ENCODE data around the gene CDHR3. TPM values are rescaled to one million over a fixed set of nuclear protein-coding genes. Genes with fewer than 3 reads are reported as not detected.
"Not testable (repeated sequence)": the region's sequence is repeated elsewhere in the genome, so short reads cannot be mapped to it uniquely, and the experiment has no call there.

CDHR3 gene
- total RNA-seq, 1 donor = 4.4 TPM

DNA sequence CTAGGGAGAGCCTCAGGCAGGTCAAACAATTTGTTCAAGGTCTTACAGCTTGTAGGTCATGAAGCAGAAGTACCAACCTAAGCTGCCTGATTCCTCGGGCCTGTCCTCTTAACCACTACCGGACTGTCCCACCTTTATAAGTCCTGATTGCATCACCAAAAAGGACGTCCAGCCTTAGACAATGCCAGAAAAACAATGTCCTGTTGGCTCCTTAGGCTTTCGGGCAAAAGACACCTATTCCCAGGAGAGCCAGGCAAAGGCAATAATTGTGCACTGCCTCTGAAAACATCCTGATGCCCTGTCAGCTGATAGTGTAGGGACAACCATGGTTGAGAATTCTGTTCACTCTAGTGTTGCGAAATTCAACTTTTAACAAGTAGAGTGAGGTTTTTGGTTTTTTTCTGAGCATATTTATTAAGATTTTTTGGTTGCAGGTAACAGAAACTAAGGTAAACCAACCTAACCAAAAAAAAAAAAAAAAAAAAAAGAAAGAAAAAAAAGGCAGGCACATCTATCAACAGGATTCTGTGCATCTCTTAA lies 40.5 kb downstream of the CDHR3 start:
- Histone ChIP-seq H3K4me3 (ENCODE audit: low read length) (no peak overlapping the region), H3K27me3 (ENCODE audit: insufficient read depth, low read length) (no peaks in the 10 kb centered on the region), H3K9me3 (ENCODE audit: low read depth, low read length) (no peaks in the 10 kb centered on the region), H3K4me1 (ENCODE audit: insufficient read depth, low read length) (no peaks in the 10 kb centered on the region)

DNA sequence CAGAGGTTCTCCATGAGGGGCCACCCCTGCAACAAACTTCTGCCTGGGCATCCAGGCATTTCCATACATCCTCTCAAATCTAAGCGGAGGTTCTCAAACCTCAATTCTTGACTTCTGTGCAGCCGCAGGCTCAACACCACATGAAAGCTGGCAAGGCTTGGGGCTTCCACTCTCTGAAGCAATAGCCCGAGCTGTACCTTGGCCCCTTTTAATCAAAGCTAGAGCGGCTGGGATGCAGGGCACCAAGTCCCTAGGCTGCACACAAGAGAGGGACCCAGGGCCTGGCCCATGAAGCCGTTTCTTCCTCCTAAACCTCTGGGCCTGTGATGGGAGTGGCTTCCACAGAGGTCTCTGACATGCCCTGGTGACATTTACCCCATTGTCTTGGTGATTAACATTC lies 43.8 kb downstream of the CDHR3 start:
- Histone ChIP-seq H3K4me3 (ENCODE audit: low read length) (no peak overlapping the region), H3K27me3 (ENCODE audit: insufficient read depth, low read length) (no peaks in the 10 kb centered on the region), H3K4me1 (ENCODE audit: insufficient read depth, low read length) (peaks cover 14% of the 10 kb centered on the region), H3K9me3 (ENCODE audit: low read depth, low read length) (no peaks in the 10 kb centered on the region)

DNA sequence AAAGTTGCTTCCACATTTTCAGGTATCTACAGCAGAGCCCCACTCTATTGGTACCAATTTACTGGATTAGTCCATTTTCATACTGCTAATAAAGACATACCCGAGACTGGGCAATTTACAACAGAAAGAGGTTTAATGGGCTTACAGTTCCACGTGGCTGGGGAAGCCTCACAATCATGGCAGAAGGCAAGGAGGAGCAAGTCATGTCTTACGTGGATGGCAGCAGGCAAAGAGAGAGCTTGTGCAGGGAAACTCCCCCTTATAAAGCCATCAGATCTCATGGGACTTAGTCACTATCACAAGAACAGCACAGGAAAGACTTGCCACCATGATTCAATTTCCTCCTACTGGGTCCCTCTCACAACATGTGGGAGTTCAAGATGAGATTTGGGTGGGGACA lies 44.7 kb downstream of the CDHR3 start:
- H3K4me1 ChIP-seq (ENCODE audit: insufficient read depth, low read length) = peaks cover 14% of the 10 kb centered on the region
- H3K9me3 ChIP-seq (ENCODE audit: low read depth, low read length); H3K27me3 ChIP-seq (ENCODE audit: insufficient read depth, low read length); H3K4me3 ChIP-seq (ENCODE audit: low read length): not testable (repeated sequence)

DNA sequence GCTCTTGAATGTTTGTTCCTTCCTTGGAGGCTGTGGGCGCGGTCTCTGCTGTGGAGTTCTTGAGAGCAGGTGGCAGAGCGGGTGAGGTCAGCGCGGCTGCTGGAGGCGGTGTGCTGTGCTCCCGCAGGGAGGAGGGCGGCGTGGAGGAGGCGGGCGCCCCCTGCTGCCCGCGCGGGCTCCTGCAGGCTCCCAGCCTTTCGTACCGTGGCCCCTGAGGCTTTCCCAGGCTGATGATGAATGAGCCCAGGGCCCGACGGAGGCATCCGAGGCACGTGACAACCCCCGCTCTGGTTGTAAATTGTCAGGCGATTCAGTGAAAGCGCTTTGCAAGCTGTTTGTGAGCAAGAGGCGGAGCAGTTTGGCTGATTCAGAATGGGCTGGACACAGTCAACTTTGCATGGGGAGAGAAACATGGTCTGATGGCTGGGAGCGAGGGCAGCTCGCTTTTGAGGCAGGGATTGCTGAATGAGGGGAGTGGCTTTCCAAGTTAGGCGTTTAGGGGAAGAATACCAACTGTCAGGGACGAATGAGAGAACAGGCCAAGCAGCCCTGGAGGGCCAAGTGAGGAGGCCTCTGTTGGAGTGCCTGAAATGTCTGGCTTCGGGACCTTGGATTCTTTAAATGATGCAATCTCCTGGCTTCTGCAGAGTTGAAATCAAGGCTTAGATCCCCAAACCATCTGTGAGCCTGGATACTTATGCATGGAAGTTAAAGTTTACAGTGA lies 46.6 kb downstream of the CDHR3 start:
- Histone ChIP-seq H3K27me3 (ENCODE audit: insufficient read depth, low read length) (no peaks in the 10 kb centered on the region), H3K4me1 (ENCODE audit: insufficient read depth, low read length) (peaks cover 14% of the 10 kb centered on the region), H3K9me3 (ENCODE audit: low read depth, low read length) (no peaks in the 10 kb centered on the region), H3K4me3 (ENCODE audit: low read length) (no peak overlapping the region)

DNA sequence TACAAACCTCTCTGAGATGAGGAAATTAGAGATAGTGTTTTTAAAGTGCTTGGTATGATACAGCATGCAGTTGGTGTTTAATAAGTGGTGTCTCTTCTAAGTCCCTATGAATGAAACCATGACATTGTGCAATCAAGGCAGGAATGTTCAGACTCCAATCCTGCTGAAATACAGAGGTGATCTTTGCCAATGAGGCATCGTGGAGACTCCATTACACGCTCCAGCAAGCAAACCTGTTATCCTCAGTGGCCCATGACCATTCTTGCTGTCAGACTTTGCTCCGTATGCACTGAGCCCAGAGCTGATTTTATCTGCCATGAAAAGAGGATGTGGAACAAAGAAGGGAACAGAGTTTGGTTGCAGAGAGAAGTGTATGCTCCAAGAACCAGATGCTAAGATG lies 47.3 kb downstream of the CDHR3 start:
- Histone ChIP-seq H3K9me3 (ENCODE audit: low read depth, low read length) (no peaks in the 10 kb centered on the region), H3K4me1 (ENCODE audit: insufficient read depth, low read length) (peaks cover 17% of the 10 kb centered on the region), H3K27me3 (ENCODE audit: insufficient read depth, low read length) (no peaks in the 10 kb centered on the region), H3K4me3 (ENCODE audit: low read length) (no peak overlapping the region)

DNA sequence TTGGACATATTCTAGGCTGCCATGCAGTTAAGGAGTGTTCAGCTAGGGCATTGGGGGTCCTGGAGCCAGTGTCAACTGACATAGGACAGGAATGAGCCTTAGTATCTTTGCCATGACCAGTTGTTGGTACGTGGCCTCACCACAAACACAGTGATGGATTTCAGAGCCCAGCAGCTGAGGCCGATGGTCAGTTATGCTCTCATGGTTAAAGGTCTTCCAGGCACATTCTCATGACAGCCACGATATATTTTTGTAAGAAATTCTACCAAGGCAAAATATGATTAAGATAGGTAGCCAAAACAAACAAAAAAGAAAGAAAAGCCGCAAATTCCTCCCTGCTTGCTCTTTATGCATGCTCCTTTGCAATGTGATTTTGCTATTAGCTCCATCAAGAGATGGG lies 47.8 kb downstream of the CDHR3 start:
- Histone ChIP-seq H3K4me3 (ENCODE audit: low read length) (no peak overlapping the region), H3K9me3 (ENCODE audit: low read depth, low read length) (no peaks in the 10 kb centered on the region), H3K27me3 (ENCODE audit: insufficient read depth, low read length) (no peaks in the 10 kb centered on the region), H3K4me1 (ENCODE audit: insufficient read depth, low read length) (peaks cover 21% of the 10 kb centered on the region)

DNA sequence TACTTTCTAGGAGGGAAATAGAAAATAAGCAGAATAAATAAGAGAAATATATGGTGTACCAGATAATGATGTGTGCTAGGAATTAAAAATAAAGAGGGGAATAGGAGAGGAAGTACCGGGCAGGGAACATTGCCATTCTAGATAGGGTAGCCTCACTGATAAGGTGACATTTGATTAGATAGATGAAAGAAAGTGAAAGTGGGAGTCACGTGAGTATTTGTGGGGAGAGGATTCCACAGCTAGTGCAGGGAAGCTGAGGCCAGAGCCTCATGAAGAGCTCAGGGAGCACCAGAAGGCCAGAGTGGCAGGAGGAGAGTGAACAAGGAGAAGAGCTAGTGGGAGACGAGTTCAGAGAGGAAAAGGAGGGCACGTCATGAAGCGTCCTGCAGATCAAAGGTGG lies 49.1 kb downstream of the CDHR3 start:
- Histone ChIP-seq H3K4me3 (ENCODE audit: low read length) (no peak overlapping the region), H3K27me3 (ENCODE audit: insufficient read depth, low read length) (no peaks in the 10 kb centered on the region), H3K9me3 (ENCODE audit: low read depth, low read length) (no peaks in the 10 kb centered on the region), H3K4me1 (ENCODE audit: insufficient read depth, low read length) (peaks cover 21% of the 10 kb centered on the region)

DNA sequence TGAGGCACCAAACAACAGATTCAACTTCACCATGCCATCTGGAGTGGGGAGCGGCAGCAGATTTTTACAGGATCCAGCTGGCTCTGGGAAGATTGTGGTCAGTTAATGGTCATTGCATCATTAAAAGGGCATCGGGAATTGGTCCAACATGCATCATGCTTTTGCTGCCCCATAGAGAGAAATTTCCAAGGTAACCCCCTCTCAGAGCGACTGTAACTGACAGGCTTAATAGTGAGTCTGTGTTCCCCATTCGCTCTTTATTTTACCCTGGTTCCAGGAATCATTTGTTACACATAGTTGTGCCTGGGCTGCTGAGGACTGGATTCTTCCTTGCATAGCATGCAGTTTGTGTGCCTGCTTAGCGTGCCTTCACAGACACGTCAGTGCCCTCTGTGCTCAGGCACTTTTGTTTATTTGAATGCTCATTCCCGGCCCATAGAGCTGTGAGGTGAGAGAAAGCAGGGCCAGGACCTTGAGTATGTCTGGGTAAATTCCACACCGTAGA lies 49.9 kb downstream of the CDHR3 start:
- Histone ChIP-seq H3K4me3 (ENCODE audit: low read length) (no peak overlapping the region), H3K27me3 (ENCODE audit: insufficient read depth, low read length) (no peaks in the 10 kb centered on the region), H3K4me1 (ENCODE audit: insufficient read depth, low read length) (peaks cover 21% of the 10 kb centered on the region), H3K9me3 (ENCODE audit: low read depth, low read length) (no peaks in the 10 kb centered on the region)

DNA sequence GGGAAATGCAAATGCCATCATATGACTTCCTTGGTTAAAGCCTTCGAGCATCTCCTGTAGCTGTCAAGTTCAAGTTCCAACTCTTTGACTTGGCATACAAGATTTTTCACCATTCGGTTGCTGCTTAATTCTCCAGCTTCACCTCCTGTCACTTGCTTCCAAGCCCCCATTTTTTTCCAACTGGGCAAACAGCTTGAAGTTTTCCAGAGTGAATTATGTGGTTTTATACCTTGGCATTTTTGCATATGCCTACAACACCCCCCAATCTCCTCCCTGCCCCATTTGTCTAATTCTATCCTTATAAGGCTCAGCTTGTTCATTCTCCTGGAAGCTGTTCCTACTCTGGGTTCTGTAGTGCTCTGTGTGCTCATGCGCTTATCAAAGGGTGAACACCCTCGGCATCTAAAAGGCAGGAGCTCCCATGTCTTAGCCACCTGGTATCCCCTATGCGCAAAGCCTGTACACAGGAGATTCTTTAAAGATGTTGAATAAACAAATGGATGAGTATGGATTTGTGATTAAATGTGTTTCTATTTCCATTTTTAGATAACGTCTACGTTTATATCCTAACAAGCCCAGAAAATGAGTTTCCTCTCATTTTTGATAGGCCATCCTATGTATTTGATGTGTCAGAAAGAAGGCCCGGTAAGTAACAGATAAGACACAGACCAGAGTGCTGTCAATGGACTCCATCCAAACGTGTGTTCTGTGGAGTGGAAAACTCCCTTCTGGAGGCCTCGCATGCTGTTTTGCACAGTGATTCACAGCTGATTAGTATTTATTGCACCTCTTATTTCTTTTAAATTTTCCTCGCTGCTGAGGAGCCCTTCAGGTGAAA lies 52.5 kb downstream of the CDHR3 start:
- Histone ChIP-seq H3K4me1 (ENCODE audit: insufficient read depth, low read length) (peaks cover 11% of the 10 kb centered on the region), H3K9me3 (ENCODE audit: low read depth, low read length) (no peaks in the 10 kb centered on the region), H3K27me3 (ENCODE audit: insufficient read depth, low read length) (no peaks in the 10 kb centered on the region), H3K4me3 (ENCODE audit: low read length) (no peak overlapping the region)

DNA sequence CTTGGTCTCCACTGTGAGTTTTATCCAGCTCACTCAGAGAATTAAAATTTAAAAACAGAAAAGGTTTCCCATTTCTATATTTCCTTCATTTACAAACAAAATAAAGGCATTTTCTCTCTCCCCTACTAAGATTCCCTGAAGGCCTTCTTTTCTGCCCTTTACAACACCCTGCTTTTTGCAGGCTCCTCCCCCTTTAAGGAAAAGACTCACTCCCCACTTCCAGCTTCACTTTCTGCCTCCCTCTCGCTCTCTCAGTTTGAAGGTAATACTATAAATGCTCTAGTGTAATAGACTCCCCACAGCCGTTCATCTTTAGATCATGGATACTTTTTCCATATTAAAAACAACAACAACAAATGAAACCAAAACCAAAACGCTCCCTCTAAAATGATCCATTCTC lies 53.3 kb downstream of the CDHR3 start:
- Histone ChIP-seq H3K9me3 (ENCODE audit: low read depth, low read length) (no peaks in the 10 kb centered on the region), H3K4me1 (ENCODE audit: insufficient read depth, low read length) (peaks cover 18% of the 10 kb centered on the region), H3K4me3 (ENCODE audit: low read length) (no peak overlapping the region), H3K27me3 (ENCODE audit: insufficient read depth, low read length) (no peaks in the 10 kb centered on the region)

DNA sequence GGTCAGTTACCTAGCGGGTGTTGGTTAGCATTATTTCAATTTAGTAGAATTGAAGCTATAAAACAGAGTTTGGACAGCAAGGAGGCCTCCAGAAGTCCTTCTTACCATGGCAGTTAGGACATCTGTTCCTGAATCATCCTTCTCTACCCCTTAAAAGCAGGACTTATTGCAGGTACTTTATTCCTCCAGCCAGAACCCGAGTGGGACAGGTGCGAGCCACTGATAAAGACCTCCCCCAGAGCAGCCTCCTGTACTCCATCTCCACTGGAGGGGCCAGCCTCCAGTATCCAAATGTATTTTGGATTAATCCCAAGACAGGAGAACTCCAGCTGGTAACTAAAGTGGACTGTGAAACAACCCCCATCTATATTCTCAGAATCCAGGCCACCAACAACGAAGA lies 54.6 kb downstream of the CDHR3 start:
- Histone ChIP-seq H3K4me1 (ENCODE audit: insufficient read depth, low read length) (peaks cover 31% of the 10 kb centered on the region), H3K27me3 (ENCODE audit: insufficient read depth, low read length) (no peaks in the 10 kb centered on the region), H3K4me3 (ENCODE audit: low read length) (no peak overlapping the region), H3K9me3 (ENCODE audit: low read depth, low read length) (no peaks in the 10 kb centered on the region)

DNA sequence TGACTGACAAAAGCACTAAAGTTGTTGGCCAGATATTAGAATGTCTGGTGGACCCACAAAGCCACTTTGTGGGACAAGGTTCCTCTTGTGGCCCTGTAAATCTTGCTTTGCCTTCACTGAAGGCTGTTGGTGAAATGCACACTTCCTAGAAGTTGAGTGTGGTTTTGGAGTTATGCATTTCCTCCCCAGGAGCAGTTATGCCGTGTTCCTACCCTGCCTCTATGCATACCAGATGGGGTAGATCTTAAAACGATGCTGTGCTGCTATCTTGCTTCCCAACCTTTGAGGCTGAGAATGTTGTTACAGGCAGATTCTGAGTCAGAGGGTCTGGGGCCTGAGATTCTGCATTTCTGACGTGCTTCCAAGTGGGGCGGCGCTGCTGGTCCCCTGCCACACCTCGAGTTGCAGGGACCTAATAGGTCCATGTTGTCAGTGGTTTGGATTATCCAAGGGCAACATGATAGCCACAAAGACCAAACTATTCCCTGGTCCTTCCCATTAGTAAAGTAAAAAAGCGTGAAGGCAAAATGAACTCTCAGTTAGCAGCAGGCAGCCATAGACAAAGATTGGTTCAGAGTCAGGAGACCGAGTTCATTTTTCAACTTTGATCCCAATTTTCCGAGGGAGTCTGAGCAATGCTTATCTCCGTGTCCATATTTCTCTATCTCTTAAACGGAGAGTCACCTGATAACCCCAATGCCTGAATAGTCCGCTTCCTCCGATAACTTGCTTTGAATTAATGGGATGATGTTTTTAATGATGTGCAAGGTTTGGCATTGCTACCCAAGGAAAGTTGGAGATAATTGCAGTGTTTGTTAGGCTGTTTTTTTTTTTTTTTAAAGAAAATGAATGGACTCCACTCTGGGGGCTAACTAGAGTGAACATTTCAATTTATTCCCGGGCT lies 55.8 kb downstream of the CDHR3 start:
- Histone ChIP-seq H3K4me1 (ENCODE audit: insufficient read depth, low read length) (peaks cover 43% of the 10 kb centered on the region), H3K9me3 (ENCODE audit: low read depth, low read length) (no peaks in the 10 kb centered on the region), H3K4me3 (ENCODE audit: low read length) (no peak overlapping the region), H3K27me3 (ENCODE audit: insufficient read depth, low read length) (no peaks in the 10 kb centered on the region)

DNA sequence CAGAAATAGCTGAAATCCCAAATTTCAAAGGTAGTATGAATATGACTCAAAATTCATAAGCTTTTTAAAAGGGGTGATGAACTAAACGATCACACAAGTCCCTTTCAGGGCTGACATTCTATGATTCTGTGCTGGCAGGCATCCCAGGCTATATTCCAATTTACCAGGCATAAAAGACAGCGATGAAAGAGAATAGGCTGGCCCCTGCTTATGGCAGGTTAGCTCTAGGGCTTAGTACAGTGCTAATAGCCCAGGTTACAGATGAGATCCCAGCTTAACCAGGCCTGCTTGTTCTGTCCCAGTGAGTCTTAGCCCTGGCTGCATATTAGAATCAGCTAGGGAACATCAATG lies 56.4 kb downstream of the CDHR3 start:
- Histone ChIP-seq H3K9me3 (ENCODE audit: low read depth, low read length) (no peaks in the 10 kb centered on the region), H3K4me1 (ENCODE audit: insufficient read depth, low read length) (peaks cover 49% of the 10 kb centered on the region), H3K4me3 (ENCODE audit: low read length) (no peak overlapping the region), H3K27me3 (ENCODE audit: insufficient read depth, low read length) (no peaks in the 10 kb centered on the region)

DNA sequence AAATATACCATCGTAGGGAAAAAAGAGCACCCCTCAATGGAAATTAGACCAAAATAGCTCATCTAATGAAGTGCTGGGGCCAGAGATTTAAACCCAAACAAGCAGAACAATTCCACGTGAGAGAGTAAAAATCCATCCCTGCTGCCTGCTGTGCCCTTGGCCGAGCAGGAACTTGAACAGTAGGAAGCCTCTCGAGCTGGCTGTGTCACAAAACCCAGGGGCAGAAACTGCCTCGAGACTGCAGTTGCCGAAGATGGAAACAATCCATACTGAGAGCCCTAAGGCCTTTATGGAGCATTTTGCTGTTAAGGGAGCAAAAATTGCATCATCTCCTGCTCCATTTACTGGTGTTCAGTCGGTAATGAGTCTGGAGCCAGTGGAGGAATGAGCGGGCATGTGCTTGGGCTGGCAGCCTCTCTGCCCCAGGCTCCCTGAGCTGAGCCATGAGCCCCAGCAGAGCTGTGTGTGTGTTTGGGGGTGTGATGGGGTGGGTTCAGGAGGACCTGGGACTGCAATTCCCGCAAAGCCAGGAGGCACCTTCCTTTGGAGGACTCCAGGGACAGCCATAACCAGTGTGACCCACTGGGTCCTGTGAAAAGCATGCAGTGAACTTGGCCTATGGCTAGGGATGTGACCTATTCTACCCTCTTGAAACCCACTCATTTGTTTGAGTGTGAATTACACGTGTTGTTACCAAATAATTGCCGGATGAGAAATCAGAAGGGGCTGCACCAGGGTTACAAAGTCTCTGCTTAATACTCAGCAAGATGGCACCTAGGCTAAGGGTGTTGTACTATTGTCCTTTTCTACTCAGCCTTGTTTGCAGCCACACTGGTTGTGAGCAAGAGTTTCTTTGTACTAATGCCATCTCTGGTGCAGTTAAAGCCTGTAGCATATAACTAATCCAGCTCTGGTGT lies 58.3 kb downstream of the CDHR3 start:
- Histone ChIP-seq H3K4me1 (ENCODE audit: insufficient read depth, low read length) (peaks cover 48% of the 10 kb centered on the region), H3K9me3 (ENCODE audit: low read depth, low read length) (no peaks in the 10 kb centered on the region), H3K4me3 (ENCODE audit: low read length) (no peak overlapping the region), H3K27me3 (ENCODE audit: insufficient read depth, low read length) (no peaks in the 10 kb centered on the region)
